ENCODE data around the gene RENBP. TPM values are rescaled to one million over a fixed set of nuclear protein-coding genes. Genes with fewer than 3 reads are reported as not detected.

Gene RENBP
- total RNA-seq, 2 donors from 2014 or later, result 0.66 to 6.0 TPM

- intact Hi-C loops (cut with DNase I), result no loop called here
- Histone ChIP-seq H3K4me3 (no peak overlapping the region), H3K36me3 (replicated peaks in 1 of 2; ENCODE audit: insufficient read depth in 1 of 2, low read depth in 2 of 2) (no peaks in the 10 kb centered on the region), H3K9me3 (no peaks in the 10 kb centered on the region), H3K27me3 (no peaks in the 10 kb centered on the region), H3K27ac (no peak overlapping the region), H3K4me1 (peaks cover 6% of the 10 kb centered on the region)
- 61 to 67% methylated on average over 3 to 15 of the region's 16 CpGs for WGBS, 2 donors
- ATAC-seq (no peak), DNase-seq (no peak)
- TF ChIP-seq POLR2A (IDR thresholded peaks at IDR 0.05) (no peak), CTCF (IDR thresholded peaks at IDR 0.05) (no peak)
Observed at GRCh38 chrX:153921070-153921469, 23.4 kb downstream of the RENBP start.

DNA sequence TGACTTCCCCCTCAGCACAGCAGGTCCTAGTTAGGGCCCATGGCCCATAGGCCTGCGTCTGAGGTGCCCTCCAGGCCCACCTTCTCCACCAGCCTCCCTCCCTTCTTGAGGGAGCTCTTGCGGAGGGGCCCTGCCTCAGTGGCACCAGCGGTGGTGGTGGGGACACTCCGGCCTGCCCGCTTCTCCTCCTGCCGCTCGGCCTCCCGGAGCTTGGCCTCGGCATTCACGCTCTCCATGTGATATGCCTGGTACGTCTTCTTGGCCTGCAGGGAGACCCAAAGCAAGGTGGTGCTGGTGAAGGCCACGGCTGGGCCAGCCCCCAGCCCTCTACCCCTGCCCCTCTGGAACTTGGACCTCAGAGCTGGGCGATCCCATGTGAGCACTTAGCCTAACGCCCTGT lies 23.9 kb downstream of the RENBP start:
- ATAC-seq, result no peak
- no peaks in the 10 kb centered on the region for H3K36me3 ChIP-seq (replicated peaks in 1 of 2; ENCODE audit: insufficient read depth in 1 of 2, low read depth in 2 of 2)
- TF ChIP-seq CTCF (IDR thresholded peaks at IDR 0.05), result no peak
- no peak for TF ChIP-seq POLR2A (IDR thresholded peaks at IDR 0.05)
- WGBS, 2 donors, result 63 to 72% methylated on average over 1 to 8 of the region's 14 CpGs
- H3K4me3 ChIP-seq, result no peak overlapping the region
- H3K9me3 ChIP-seq, result no peaks in the 10 kb centered on the region
- peaks cover 6% of the 10 kb centered on the region for H3K4me1 ChIP-seq
- intact Hi-C loops (cut with DNase I), result no loop called here
- DNase-seq, result peak in 1 of 4 donors; percentile 7
- no peak overlapping the region for H3K27ac ChIP-seq
- H3K27me3 ChIP-seq, result no peaks in the 10 kb centered on the region

DNA sequence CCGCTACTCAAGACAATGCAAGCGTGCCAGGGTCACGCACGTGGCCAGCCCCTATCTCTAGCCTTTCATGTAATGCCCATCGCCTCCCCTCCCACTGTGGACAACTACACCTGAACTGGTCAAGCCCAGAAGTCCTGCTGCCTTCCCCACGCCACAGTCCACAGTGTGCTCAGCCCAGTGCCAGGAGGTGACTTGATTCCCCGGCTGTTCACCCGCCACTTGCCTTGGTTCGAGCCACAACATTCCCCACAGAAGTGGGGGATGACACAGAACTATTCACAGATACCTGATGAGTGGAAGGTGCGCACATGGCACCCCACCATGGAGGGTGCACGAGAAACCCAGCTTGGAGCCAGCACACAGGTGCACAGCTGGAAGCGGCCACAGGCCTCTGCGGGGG lies 25.2 kb downstream of the RENBP start:
- Histone ChIP-seq H3K4me3 (no peak overlapping the region), H3K9me3 (no peaks in the 10 kb centered on the region), H3K36me3 (replicated peaks in 1 of 2; ENCODE audit: insufficient read depth in 1 of 2, low read depth in 2 of 2) (no peaks in the 10 kb centered on the region), H3K27ac (no peak overlapping the region), H3K27me3 (no peaks in the 10 kb centered on the region), H3K4me1 (peaks cover 6% of the 10 kb centered on the region)
- 77% methylated on average over 12 of the region's 13 CpGs; no CpG with 5 or more reads in 1 of the 2 donors for WGBS, 2 donors
- ATAC-seq, result no peak
- DNase-seq, result no peak
- intact Hi-C loops (cut with DNase I), result no loop called here
- no peak for TF ChIP-seq POLR2A (IDR thresholded peaks at IDR 0.05)

- no peaks in the 10 kb centered on the region for H3K27me3 ChIP-seq
Observed at GRCh38 chrX:153917869-153918268, 26.6 kb downstream of the RENBP start.

DNA sequence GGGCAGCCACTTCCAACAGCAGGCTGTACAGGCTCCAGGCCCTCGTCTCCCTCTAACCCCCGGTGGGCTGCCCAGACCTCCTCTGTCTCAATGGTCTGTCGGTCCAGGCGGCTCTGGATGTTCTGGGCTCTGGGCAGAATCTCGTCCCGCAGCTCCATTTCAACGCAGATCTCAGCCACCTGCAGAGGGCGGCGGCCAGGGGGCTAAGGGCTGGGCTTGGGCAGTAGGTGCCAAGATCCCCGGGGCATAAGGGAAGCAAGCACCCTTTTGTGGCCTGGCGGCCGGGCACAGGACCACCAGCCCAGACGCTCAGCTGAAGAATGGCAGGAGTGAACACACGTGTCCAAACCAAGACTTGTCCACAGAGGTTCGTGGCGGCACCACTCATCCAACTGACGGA lies 30.7 kb downstream of the RENBP start:
- no peaks in the 10 kb centered on the region for H3K4me1 ChIP-seq
- WGBS, 2 donors, result 87% methylated on average over 11 of the region's 17 CpGs; no CpG with 5 or more reads in 1 of the 2 donors
- no peak for DNase-seq
- no peaks in the 10 kb centered on the region for H3K9me3 ChIP-seq
- no peak for ATAC-seq
- intact Hi-C loops (cut with DNase I), result no loop called here
- H3K27ac ChIP-seq, result no peak overlapping the region
- no peaks in the 10 kb centered on the region for H3K36me3 ChIP-seq (replicated peaks in 1 of 2; ENCODE audit: insufficient read depth in 1 of 2, low read depth in 2 of 2)
- TF ChIP-seq POLR2A (IDR thresholded peaks at IDR 0.05), result no peak
- no peak for TF ChIP-seq CTCF (IDR thresholded peaks at IDR 0.05)
- H3K27me3 ChIP-seq, result no peaks in the 10 kb centered on the region
- no peak overlapping the region for H3K4me3 ChIP-seq

More at GRCh38 chrX:153917869-153918268, 26.6 kb downstream of the RENBP start:
- Histone ChIP-seq H3K4me1 (peaks cover under 1% of the 10 kb centered on the region), H3K27ac (no peak overlapping the region), H3K36me3 (replicated peaks in 1 of 2; ENCODE audit: insufficient read depth in 1 of 2, low read depth in 2 of 2) (no peaks in the 10 kb centered on the region), H3K9me3 (no peaks in the 10 kb centered on the region), H3K4me3 (no peak overlapping the region)
- no peak for DNase-seq
- intact Hi-C loops (cut with DNase I), result no loop called here
- 73 to 85% methylated on average over 5 to 6 of the region's 6 CpGs for WGBS, 2 donors
- TF ChIP-seq POLR2A (IDR thresholded peaks at IDR 0.05) (no peak), CTCF (IDR thresholded peaks at IDR 0.05) (no peak)
- ATAC-seq, result no peak

Data from body of pancreas (tissue), 4 donors.